Stimulated activated naive B cell treated with anti-CD40 and anti-IgM and Interleukin-4, amounts not matched to agents 10 μg/mL and 1 μg/mL and 100 μg/mL, for 72 hours (primary cell): ENCODE data around the gene OLFML3.
"Not testable (repeated sequence)": the region's sequence is repeated elsewhere in the genome, so short reads cannot be mapped to it uniquely, and the experiment has no call there.

Source experiments
- ATAC-seq, 2 donors: fragments of 150-1000 bp; cut with Tn5 transposase; replicated peaks; 2 replicates each; pipeline ENCODE4 v1.10.0; 2021; ENCODE audit warnings: moderate library complexity in 1 of 2
- DNase-seq: peaks from one replicate; pipeline ENCODE4 v3.0.0; 2021
- H3K27ac Mint-ChIP-seq: one replicate; pipeline ENCODE4 v1.8.0; 2022; ENCODE audit warnings: mild to moderate bottlenecking, mixed read lengths
- H3K27me3 Mint-ChIP-seq, 2 donors: one replicate each; pipeline ENCODE4 v1.8.0; 2022; ENCODE audit warnings: mixed read lengths in 2 of 2
- H3K36me3 Mint-ChIP-seq, 2 donors: one replicate each; pipeline ENCODE4 v1.8.0; 2022; ENCODE audit warnings: mixed read lengths in 2 of 2, mild to moderate bottlenecking in 1 of 2
- H3K4me1 Mint-ChIP-seq, 2 donors: one replicate each; pipeline ENCODE4 v1.8.0; 2022; ENCODE audit warnings: mixed read lengths in 2 of 2, mild to moderate bottlenecking in 1 of 2
- H3K4me3 Mint-ChIP-seq, 2 donors: one replicate each; pipeline ENCODE4 v1.8.0; 2022; ENCODE audit warnings: mild to moderate bottlenecking in 2 of 2, mixed read lengths in 2 of 2, moderate library complexity in 1 of 2
- H3K9me3 Mint-ChIP-seq, 2 donors: one replicate each; pipeline ENCODE4 v1.8.0; 2022; ENCODE audit warnings: mixed read lengths in 2 of 2, mild to moderate bottlenecking in 1 of 2

OLFML3 gene

GRCh38 chr1:113991467-113991997 is 12.3 kb downstream of the OLFML3 start:
- Mint-ChIP-seq H3K27ac (no peak overlapping the region), H3K4me3 (no peak overlapping the region), H3K27me3 (peaks cover 23% of the 10 kb centered on the region in 2 donors), H3K9me3 (peaks cover 22 to 28% of the 10 kb centered on the region in 2 donors), H3K4me1 (no peaks in the 10 kb centered on the region), H3K36me3 (peaks cover 5 to 13% of the 10 kb centered on the region in 2 donors)
- DNase-seq (no peak), ATAC-seq (no peak)

GRCh38 chr1:113993072-113993471 is 13.8 kb downstream of the OLFML3 start:
- Mint-ChIP-seq H3K27me3 (peaks cover 20 to 23% of the 10 kb centered on the region in 2 donors), H3K4me1 (no peaks in the 10 kb centered on the region), H3K27ac (no peak overlapping the region), H3K9me3 (peaks cover 20 to 28% of the 10 kb centered on the region in 2 donors), H3K4me3 (no peak overlapping the region), H3K36me3 (peaks cover 5 to 9% of the 10 kb centered on the region in 2 donors)
- DNase-seq (no peak), ATAC-seq (no peak)

GRCh38 chr1:113993766-113994165 is 14.5 kb downstream of the OLFML3 start:
- no peak overlapping the region for H3K4me3 Mint-ChIP-seq
- peaks cover 22 to 23% of the 10 kb centered on the region in 2 donors for H3K27me3 Mint-ChIP-seq
- H3K27ac Mint-ChIP-seq = no peak overlapping the region
- H3K9me3 Mint-ChIP-seq = peaks cover 20 to 26% of the 10 kb centered on the region in 2 donors
- peaks cover 5 to 9% of the 10 kb centered on the region in 2 donors for H3K36me3 Mint-ChIP-seq
- DNase-seq (no peak), ATAC-seq (no peak)
- H3K4me1 Mint-ChIP-seq = peaks cover 0 to 2% of the 10 kb centered on the region in 2 donors

GRCh38 chr1:113995382-113995781 is 16.1 kb downstream of the OLFML3 start:
- Mint-ChIP-seq H3K9me3 (peaks cover 16 to 23% of the 10 kb centered on the region in 2 donors), H3K4me3 (no peak overlapping the region), H3K4me1 (peaks cover 0 to 2% of the 10 kb centered on the region in 2 donors), H3K27me3 (peaks cover 15 to 17% of the 10 kb centered on the region in 2 donors), H3K27ac (no peak overlapping the region), H3K36me3 (peaks cover 5 to 9% of the 10 kb centered on the region in 2 donors)
- ATAC-seq = no peak
- no peak for DNase-seq

GRCh38 chr1:113998361-113998760 is 19.1 kb downstream of the OLFML3 start:
- no peak for DNase-seq
- peaks cover 16 to 18% of the 10 kb centered on the region in 2 donors for H3K9me3 Mint-ChIP-seq
- no peak overlapping the region for H3K4me3 Mint-ChIP-seq
- peaks cover 4% of the 10 kb centered on the region in 2 donors for H3K4me1 Mint-ChIP-seq
- no peak overlapping the region for H3K27ac Mint-ChIP-seq
- peaks cover 5 to 9% of the 10 kb centered on the region in 2 donors for H3K36me3 Mint-ChIP-seq
- peaks cover 7 to 17% of the 10 kb centered on the region in 2 donors for H3K27me3 Mint-ChIP-seq
- no peak for ATAC-seq

GRCh38 chr1:113999233-113999632 is 20.0 kb downstream of the OLFML3 start:
- DNase-seq (no peak), ATAC-seq (no peak)
- Mint-ChIP-seq H3K27me3 (peaks cover 3 to 17% of the 10 kb centered on the region in 2 donors), H3K4me1 (peaks cover 5 to 9% of the 10 kb centered on the region in 2 donors), H3K4me3 (no peak overlapping the region), H3K9me3 (peaks cover 12 to 15% of the 10 kb centered on the region in 2 donors), H3K36me3 (peaks cover 3 to 6% of the 10 kb centered on the region in 2 donors), H3K27ac (no peak overlapping the region)

- H3K27ac Mint-ChIP-seq = no peak overlapping the region
- peaks cover 7 to 10% of the 10 kb centered on the region in 2 donors for H3K9me3 Mint-ChIP-seq
- H3K27me3 Mint-ChIP-seq = peaks cover 0 to 19% of the 10 kb centered on the region in 2 donors
- H3K4me1 Mint-ChIP-seq = peaks cover 5 to 9% of the 10 kb centered on the region in 2 donors
- DNase-seq (no peak), ATAC-seq (no peak)
- H3K36me3 Mint-ChIP-seq = peaks cover 0 to under 1% of the 10 kb centered on the region in 2 donors
- no peak overlapping the region for H3K4me3 Mint-ChIP-seq
Observed at GRCh38 chr1:113999799-114000198, 20.5 kb downstream of the OLFML3 start.

GRCh38 chr1:114000406-114000805 is 21.1 kb downstream of the OLFML3 start:
- H3K36me3 Mint-ChIP-seq = no peaks in the 10 kb centered on the region
- no peak overlapping the region for H3K27ac Mint-ChIP-seq
- peaks cover 2 to 4% of the 10 kb centered on the region in 2 donors for H3K9me3 Mint-ChIP-seq

GRCh38 chr1:114002492-114003239 is 23.4 kb downstream of the OLFML3 start:
- H3K9me3 Mint-ChIP-seq = peaks cover 3 to 6% of the 10 kb centered on the region in 2 donors
- peaks cover 5 to 9% of the 10 kb centered on the region in 2 donors for H3K4me1 Mint-ChIP-seq
- no peak overlapping the region for H3K27ac Mint-ChIP-seq
- H3K27me3 Mint-ChIP-seq = peaks cover 9 to 31% of the 10 kb centered on the region in 2 donors
- DNase-seq (no peak), ATAC-seq (no peak)
- H3K36me3 Mint-ChIP-seq = no peaks in the 10 kb centered on the region
- no peak overlapping the region for H3K4me3 Mint-ChIP-seq

More at GRCh38 chr1:114000406-114000805, 21.1 kb downstream of the OLFML3 start:
- Mint-ChIP-seq H3K4me1 (peaks cover 5 to 9% of the 10 kb centered on the region in 2 donors), H3K4me3 (no peak overlapping the region), H3K27me3 (peaks cover under 1 to 21% of the 10 kb centered on the region in 2 donors)
- no peak for ATAC-seq
- DNase-seq = no peak

GRCh38 chr1:114003431-114003830 is 24.2 kb downstream of the OLFML3 start:
- H3K27ac Mint-ChIP-seq = no peak overlapping the region

GRCh38 chr1:114006825-114007224 is 27.6 kb downstream of the OLFML3 start:
- H3K4me1 Mint-ChIP-seq, ATAC-seq, H3K36me3 Mint-ChIP-seq, H3K4me3 Mint-ChIP-seq, H3K27ac Mint-ChIP-seq, DNase-seq, H3K9me3 Mint-ChIP-seq: not testable (repeated sequence)
- H3K27me3 Mint-ChIP-seq = peaks cover 10 to 28% of the 10 kb centered on the region in 2 donors

More at GRCh38 chr1:114003431-114003830, 24.2 kb downstream of the OLFML3 start:
- H3K9me3 Mint-ChIP-seq = peaks cover 3 to 6% of the 10 kb centered on the region in 2 donors
- no peak overlapping the region for H3K4me3 Mint-ChIP-seq
- ATAC-seq (peak in 1 of 2 donors; percentile 33), DNase-seq (no peak)
- H3K27me3 Mint-ChIP-seq = peaks cover 9 to 28% of the 10 kb centered on the region in 2 donors
- peaks cover 4 to 9% of the 10 kb centered on the region in 2 donors for H3K4me1 Mint-ChIP-seq
- no peaks in the 10 kb centered on the region for H3K36me3 Mint-ChIP-seq

GRCh38 chr1:114008480-114008941 is 29.2 kb downstream of the OLFML3 start:
- H3K27ac Mint-ChIP-seq = no peak overlapping the region
- peaks cover 18 to 20% of the 10 kb centered on the region in 2 donors for H3K27me3 Mint-ChIP-seq
- DNase-seq = no peak
- H3K36me3 Mint-ChIP-seq = no peaks in the 10 kb centered on the region
- peaks cover 3 to 6% of the 10 kb centered on the region in 2 donors for H3K9me3 Mint-ChIP-seq
- no peak for ATAC-seq
- H3K4me1 Mint-ChIP-seq = peaks cover 0 to 3% of the 10 kb centered on the region in 2 donors
- H3K4me3 Mint-ChIP-seq = no peak overlapping the region

- Mint-ChIP-seq H3K4me3 (no peak overlapping the region), H3K27ac (no peak overlapping the region), H3K9me3 (peaks cover 3 to 6% of the 10 kb centered on the region in 2 donors), H3K36me3 (no peaks in the 10 kb centered on the region), H3K4me1 (no peaks in the 10 kb centered on the region), H3K27me3 (peaks cover 18 to 20% of the 10 kb centered on the region in 2 donors)
- ATAC-seq = no peak
- no peak for DNase-seq
Observed at GRCh38 chr1:114008993-114009392, 29.7 kb downstream of the OLFML3 start.

- Mint-ChIP-seq H3K27ac (no peak overlapping the region), H3K4me3 (no peak overlapping the region), H3K9me3 (peaks cover 3 to 6% of the 10 kb centered on the region in 2 donors), H3K36me3 (no peaks in the 10 kb centered on the region), H3K27me3 (peaks cover 17 to 18% of the 10 kb centered on the region in 2 donors), H3K4me1 (no peaks in the 10 kb centered on the region)
- DNase-seq (no peak), ATAC-seq (no peak)
Observed at GRCh38 chr1:114009393-114009792, 30.1 kb downstream of the OLFML3 start.
